ENCODE data around the gene KCNS3. TPM values are rescaled to one million over a fixed set of nuclear protein-coding genes. Genes with fewer than 3 reads are reported as not detected.

KCNS3 gene, protein sequence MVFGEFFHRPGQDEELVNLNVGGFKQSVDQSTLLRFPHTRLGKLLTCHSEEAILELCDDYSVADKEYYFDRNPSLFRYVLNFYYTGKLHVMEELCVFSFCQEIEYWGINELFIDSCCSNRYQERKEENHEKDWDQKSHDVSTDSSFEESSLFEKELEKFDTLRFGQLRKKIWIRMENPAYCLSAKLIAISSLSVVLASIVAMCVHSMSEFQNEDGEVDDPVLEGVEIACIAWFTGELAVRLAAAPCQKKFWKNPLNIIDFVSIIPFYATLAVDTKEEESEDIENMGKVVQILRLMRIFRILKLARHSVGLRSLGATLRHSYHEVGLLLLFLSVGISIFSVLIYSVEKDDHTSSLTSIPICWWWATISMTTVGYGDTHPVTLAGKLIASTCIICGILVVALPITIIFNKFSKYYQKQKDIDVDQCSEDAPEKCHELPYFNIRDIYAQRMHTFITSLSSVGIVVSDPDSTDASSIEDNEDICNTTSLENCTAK
- 12.1 TPM for total RNA-seq (ENCODE audit: unreplicated experiment)
- long read RNA-seq, transcript KCNS3-201 (3 exons, 2,333 nt) = major isoform, 10 of 10 reads
- long read RNA-seq, partial matches to known transcripts = 0 of 10 reads
- long read RNA-seq, other reads (novel, unspliced or antisense) = 0 of 10 reads

DNA sequence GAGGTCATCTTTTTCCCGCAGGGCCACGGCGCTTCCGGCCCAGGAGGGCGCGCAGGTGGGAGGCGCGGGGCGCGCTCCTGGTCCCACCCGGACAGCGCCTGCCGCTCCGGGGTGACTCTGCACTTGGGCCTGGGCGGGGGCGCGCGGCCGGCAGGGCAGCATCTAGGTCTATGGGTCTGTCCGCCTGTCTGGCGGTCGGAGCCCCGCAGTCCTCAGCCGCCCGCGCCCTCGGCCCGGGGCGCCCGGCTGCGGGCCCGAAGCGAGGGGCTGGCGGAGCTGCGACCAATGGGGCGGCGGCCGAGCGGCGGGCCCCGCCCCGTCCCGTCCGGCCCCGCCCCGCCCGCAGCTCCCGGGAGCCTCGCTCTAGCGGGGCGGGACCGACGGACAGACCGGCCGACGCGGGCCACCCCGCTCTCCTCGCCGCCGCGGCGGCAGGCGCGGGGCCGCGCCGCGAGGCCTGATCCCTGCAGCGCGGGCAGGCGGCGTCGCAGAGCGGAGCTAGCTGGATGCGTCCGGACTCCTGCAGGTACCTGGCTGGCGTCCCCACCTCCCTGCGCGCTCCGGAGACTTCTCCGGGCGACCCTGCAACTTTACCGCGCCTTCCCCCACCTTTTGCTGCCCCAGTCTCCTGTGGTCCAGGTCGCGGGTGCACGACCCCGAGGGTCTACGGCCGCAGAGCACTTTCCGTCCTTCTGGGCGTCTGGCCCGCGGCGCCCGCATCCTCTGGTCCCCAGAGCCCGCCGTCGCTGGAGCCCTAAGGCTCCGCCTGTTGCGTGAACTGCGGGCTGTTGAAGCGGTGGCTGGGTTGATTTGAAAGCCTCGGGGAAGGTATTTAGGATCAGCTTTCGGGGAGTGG, at the start of gene KCNS3:
TSS of gene KCNS3 (plus strand) at position 387 of the 856 bp plus-strand sequence. CDS start 52,342 bp downstream, outside the sequence.
- peaks cover 13% of the 10 kb centered on the region for H3K4me1 Mint-ChIP-seq (ENCODE audit: unreplicated experiment)
- peak within 1 kb of the TSS; percentile 91 for H3K4me3 Mint-ChIP-seq (ENCODE audit: unreplicated experiment)
- peaks cover 9% of the 10 kb centered on the region for H3K27me3 Mint-ChIP-seq (ENCODE audit: unreplicated experiment)
- no peaks in the 10 kb centered on the region for H3K9me3 Mint-ChIP-seq (ENCODE audit: unreplicated experiment)
- peak; percentile 57 for DNase-seq (ENCODE audit: low spot score)
- H3K27ac Mint-ChIP-seq (ENCODE audit: unreplicated experiment) = no peak within 1 kb of the TSS
- TF ChIP-seq, protein P1, sequence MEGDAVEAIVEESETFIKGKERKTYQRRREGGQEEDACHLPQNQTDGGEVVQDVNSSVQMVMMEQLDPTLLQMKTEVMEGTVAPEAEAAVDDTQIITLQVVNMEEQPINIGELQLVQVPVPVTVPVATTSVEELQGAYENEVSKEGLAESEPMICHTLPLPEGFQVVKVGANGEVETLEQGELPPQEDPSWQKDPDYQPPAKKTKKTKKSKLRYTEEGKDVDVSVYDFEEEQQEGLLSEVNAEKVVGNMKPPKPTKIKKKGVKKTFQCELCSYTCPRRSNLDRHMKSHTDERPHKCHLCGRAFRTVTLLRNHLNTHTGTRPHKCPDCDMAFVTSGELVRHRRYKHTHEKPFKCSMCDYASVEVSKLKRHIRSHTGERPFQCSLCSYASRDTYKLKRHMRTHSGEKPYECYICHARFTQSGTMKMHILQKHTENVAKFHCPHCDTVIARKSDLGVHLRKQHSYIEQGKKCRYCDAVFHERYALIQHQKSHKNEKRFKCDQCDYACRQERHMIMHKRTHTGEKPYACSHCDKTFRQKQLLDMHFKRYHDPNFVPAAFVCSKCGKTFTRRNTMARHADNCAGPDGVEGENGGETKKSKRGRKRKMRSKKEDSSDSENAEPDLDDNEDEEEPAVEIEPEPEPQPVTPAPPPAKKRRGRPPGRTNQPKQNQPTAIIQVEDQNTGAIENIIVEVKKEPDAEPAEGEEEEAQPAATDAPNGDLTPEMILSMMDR (IDR thresholded peaks at IDR 0.05; ENCODE audit: unreplicated experiment) = no peak
- peaks cover 4% of the 10 kb centered on the region for H3K36me3 Mint-ChIP-seq (ENCODE audit: low read depth, unreplicated experiment)

DNA sequence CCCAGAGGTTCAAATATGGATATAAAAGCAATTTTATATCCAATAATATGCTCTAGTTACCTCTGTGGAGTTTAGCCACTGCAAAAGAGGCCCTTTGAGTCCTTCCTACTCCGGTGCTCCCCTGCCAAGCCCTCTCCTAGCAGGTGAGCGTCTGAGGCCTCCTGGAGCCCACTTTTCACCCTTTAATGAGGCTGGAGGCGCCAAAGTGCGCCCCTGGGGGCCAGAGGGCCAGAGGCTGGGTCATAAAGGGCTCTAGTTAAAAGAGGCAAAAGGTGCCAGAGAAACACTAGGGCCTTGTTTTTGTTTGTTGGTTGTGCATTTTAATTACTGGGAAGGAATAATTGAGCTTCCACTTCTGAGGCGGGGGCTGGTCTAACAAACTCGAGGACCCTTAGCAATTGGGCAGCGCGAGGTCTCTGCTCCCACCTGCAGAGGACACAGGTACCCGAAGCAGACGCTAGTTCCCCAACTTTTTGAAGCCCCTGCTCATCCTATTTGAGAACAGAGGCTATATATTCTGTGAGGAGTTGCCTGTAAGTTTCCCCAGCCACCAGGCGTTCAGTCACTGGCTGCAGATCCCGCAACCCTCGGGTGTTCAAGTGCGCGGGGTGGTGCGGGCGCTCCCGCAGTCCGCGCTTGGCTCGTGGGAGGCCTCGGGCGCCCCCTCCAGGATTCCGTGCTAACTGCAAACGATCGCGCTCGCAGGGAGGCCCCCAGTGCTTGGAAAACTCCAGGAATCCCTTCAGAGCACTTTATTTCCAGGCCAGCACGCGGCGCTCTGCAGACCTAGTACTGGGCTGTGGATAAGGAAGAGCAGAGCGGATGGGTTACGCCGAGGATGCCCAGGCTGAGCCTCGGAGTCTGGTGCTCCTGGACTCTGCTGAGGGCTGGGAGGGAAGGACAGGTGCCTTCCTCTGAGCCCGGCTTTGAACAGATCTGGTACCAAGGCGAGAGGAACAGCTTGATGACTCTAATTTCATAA, 48.1 kb upstream of the KCNS3 start:
- Mint-ChIP-seq H3K36me3 (ENCODE audit: low read depth, unreplicated experiment) (no peaks in the 10 kb centered on the region), H3K9me3 (ENCODE audit: unreplicated experiment) (no peaks in the 10 kb centered on the region), H3K4me3 (ENCODE audit: unreplicated experiment) (no peak overlapping the region), H3K4me1 (ENCODE audit: unreplicated experiment) (peaks cover 2% of the 10 kb centered on the region), H3K27ac (ENCODE audit: unreplicated experiment) (no peak overlapping the region), H3K27me3 (ENCODE audit: unreplicated experiment) (peaks cover 2% of the 10 kb centered on the region)
- DNase-seq (ENCODE audit: low spot score) = peak; percentile 95
- TF ChIP-seq, protein P1 (IDR thresholded peaks at IDR 0.05; ENCODE audit: unreplicated experiment) = peak; percentile 85

DNA sequence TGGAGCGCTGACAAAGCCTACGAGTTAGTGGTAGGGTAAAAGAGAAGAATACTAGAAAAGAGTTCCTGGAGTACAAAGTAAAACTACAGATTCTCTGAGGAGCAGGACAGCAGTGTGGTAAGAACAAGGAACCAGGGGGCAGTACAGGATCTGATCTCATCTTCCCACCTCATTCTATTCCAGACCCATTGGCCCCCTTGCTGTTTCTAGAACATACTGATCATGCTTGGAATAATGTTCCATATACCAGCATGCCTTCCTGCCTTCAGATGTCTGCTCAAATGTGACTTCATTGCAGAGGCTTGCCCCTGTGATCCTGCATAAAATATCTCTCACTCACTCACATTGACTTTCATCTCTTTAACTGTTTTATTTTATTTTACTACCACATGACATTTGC, 43.0 kb upstream of the KCNS3 start:
- Mint-ChIP-seq H3K4me1 (ENCODE audit: unreplicated experiment) (peaks cover 2% of the 10 kb centered on the region), H3K36me3 (ENCODE audit: low read depth, unreplicated experiment) (no peaks in the 10 kb centered on the region), H3K4me3 (ENCODE audit: unreplicated experiment) (no peak overlapping the region), H3K27ac (ENCODE audit: unreplicated experiment) (no peak overlapping the region), H3K27me3 (ENCODE audit: unreplicated experiment) (no peaks in the 10 kb centered on the region), H3K9me3 (ENCODE audit: unreplicated experiment) (no peaks in the 10 kb centered on the region)
- TF ChIP-seq, protein P1 (IDR thresholded peaks at IDR 0.05; ENCODE audit: unreplicated experiment) = no peak
- no peak for DNase-seq (ENCODE audit: low spot score)

DNA sequence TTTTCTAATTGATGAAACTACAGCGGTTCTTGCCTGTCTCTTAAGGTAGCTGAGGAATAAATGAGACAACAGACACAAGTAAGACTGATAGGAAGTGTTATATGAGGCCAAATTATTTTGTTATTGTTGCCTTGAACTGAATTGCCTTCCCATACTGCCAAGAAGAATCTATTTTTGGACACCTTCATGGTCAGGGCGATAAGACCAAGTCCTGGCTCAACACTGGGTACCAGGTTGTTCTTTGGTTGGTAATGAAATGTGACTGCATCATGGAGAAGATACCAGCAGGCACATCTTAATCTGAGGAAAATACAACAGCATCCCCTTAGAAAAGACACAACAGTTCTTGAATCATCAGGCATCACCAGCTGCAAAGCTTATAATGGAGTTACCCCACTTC, 38.5 kb upstream of the KCNS3 start:
- H3K4me1 Mint-ChIP-seq (ENCODE audit: unreplicated experiment) = no peaks in the 10 kb centered on the region
- H3K9me3 Mint-ChIP-seq (ENCODE audit: unreplicated experiment) = no peaks in the 10 kb centered on the region
- no peak for DNase-seq (ENCODE audit: low spot score)
- H3K36me3 Mint-ChIP-seq (ENCODE audit: low read depth, unreplicated experiment) = no peaks in the 10 kb centered on the region
- no peaks in the 10 kb centered on the region for H3K27me3 Mint-ChIP-seq (ENCODE audit: unreplicated experiment)
- no peak overlapping the region for H3K27ac Mint-ChIP-seq (ENCODE audit: unreplicated experiment)
- TF ChIP-seq, protein P1 (IDR thresholded peaks at IDR 0.05; ENCODE audit: unreplicated experiment) = no peak
- H3K4me3 Mint-ChIP-seq (ENCODE audit: unreplicated experiment) = no peak overlapping the region

Measured in endothelial cell (in vitro differentiated cells).